ENCODE measurements around the gene CRY2.

Gene CRY2

GRCh38 chr11:45913942-45914635, 66.8 kb downstream of the CRY2 start:
- Histone ChIP-seq H3K9ac (ENCODE audit: low read length) (no peak overlapping the region), H2AFZ (ENCODE audit: insufficient read depth, low read length, poor library complexity) (no peak overlapping the region), H2BK12ac (ENCODE audit: low read length) (no peak overlapping the region), H3K27me3 (ENCODE audit: insufficient read depth, low read length) (no peaks in the 10 kb centered on the region), H3K36me3 (ENCODE audit: control insufficient read depth in 1 of 2, insufficient read depth in 2 of 2, low read length in 2 of 2) (peaks cover 52 to 53% of the 10 kb centered on the region in 2 experiments), H3K79me2 (ENCODE audit: control insufficient read depth, insufficient read depth, low read length, poor library complexity) (no peaks in the 10 kb centered on the region), H3K18ac (ENCODE audit: low read length) (no peak overlapping the region), H4K8ac (ENCODE audit: low read depth, low read length) (no peak overlapping the region), H3K4me3 (ENCODE audit: low read depth, low read length) (no peak overlapping the region), H3K23ac (ENCODE audit: low read length) (no peak overlapping the region), H3K79me1 (ENCODE audit: low read length) (peaks cover 10% of the 10 kb centered on the region), H3K27ac (ENCODE audit: low read depth, low read length) (no peak overlapping the region), H4K91ac (ENCODE audit: low read depth, low read length) (no peak overlapping the region), H2BK120ac (ENCODE audit: insufficient read depth, low read length, poor library complexity) (no peak overlapping the region), H3K4ac (ENCODE audit: low read depth, low read length) (no peak overlapping the region), H4K12ac (ENCODE audit: low read depth, low read length) (no peak overlapping the region), H3K4me1 (ENCODE audit: control insufficient read depth in 1 of 2, insufficient read depth in 2 of 2, low read length in 2 of 2) (peaks cover 3 to 7% of the 10 kb centered on the region in 2 experiments), H3K14ac (ENCODE audit: low read length) (no peak overlapping the region), H2AK5ac (ENCODE audit: low read length) (no peak overlapping the region), H3K4me2 (ENCODE audit: low read length) (no peak overlapping the region), H2BK5ac (ENCODE audit: low read depth, low read length, poor library complexity) (no peak overlapping the region), H3K9me3 (ENCODE audit: insufficient read depth, low read depth, low read length) (peaks cover 1% of the 10 kb centered on the region)
- no peak for DNase-seq
- WGBS (ENCODE audit: extremely low coverage, insufficient coverage, insufficient read length): no CpG with 5 or more reads among the region's 22 CpGs

GRCh38 chr11:45915446-45915845, 68.2 kb downstream of the CRY2 start:
- H2BK120ac ChIP-seq (ENCODE audit: insufficient read depth, low read length, poor library complexity): no peak overlapping the region
- H3K9ac ChIP-seq (ENCODE audit: low read length): no peak overlapping the region
- H2BK5ac ChIP-seq (ENCODE audit: low read depth, low read length, poor library complexity): no peak overlapping the region
- no peak for DNase-seq
- no peak overlapping the region for H3K4ac ChIP-seq (ENCODE audit: low read depth, low read length)
- peaks cover 39 to 41% of the 10 kb centered on the region in 2 experiments for H3K36me3 ChIP-seq (ENCODE audit: control insufficient read depth in 1 of 2, insufficient read depth in 2 of 2, low read length in 2 of 2)
- no peak overlapping the region for H2AK5ac ChIP-seq (ENCODE audit: low read length)
- H4K91ac ChIP-seq (ENCODE audit: low read depth, low read length): no peak overlapping the region
- H4K8ac ChIP-seq (ENCODE audit: low read depth, low read length): no peak overlapping the region
- H3K27me3 ChIP-seq (ENCODE audit: insufficient read depth, low read length): no peaks in the 10 kb centered on the region
- H3K79me1 ChIP-seq (ENCODE audit: low read length): peaks cover 10% of the 10 kb centered on the region
- H3K4me3 ChIP-seq (ENCODE audit: low read depth, low read length): no peak overlapping the region
- no peak overlapping the region for H3K23ac ChIP-seq (ENCODE audit: low read length)
- no CpG with 5 or more reads among the region's 13 CpGs for WGBS (ENCODE audit: extremely low coverage, insufficient coverage, insufficient read length)
- H3K18ac ChIP-seq (ENCODE audit: low read length): no peak overlapping the region
- H3K79me2 ChIP-seq (ENCODE audit: control insufficient read depth, insufficient read depth, low read length, poor library complexity): no peaks in the 10 kb centered on the region
- no peak overlapping the region for H3K14ac ChIP-seq (ENCODE audit: low read length)
- peaks cover 1% of the 10 kb centered on the region for H3K9me3 ChIP-seq (ENCODE audit: insufficient read depth, low read depth, low read length)
- no peak overlapping the region for H3K4me2 ChIP-seq (ENCODE audit: low read length)
- no peak overlapping the region for H2BK12ac ChIP-seq (ENCODE audit: low read length)
- no peak overlapping the region for H3K27ac ChIP-seq (ENCODE audit: low read depth, low read length)
- H4K12ac ChIP-seq (ENCODE audit: low read depth, low read length): no peak overlapping the region
- H2AFZ ChIP-seq (ENCODE audit: insufficient read depth, low read length, poor library complexity): no peak overlapping the region
- H3K4me1 ChIP-seq (ENCODE audit: control insufficient read depth in 1 of 2, insufficient read depth in 2 of 2, low read length in 2 of 2): peaks cover 3 to 7% of the 10 kb centered on the region in 2 experiments

DNA sequence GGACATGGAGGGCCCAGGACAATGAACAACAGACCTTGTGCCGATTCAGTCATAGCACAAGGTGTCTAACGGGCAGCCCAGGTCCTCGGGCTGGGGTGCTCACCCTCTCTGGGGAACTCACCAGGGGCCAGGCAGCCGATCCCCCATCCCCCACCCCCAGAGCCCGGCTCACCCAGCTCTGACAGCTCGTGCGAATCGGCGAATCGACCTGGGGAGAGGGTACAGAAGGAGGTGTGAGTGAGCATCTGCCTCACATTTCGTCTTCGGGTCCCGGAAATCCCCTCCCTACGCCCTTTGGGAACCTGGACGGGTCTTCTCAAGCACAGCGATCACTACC, 70.0 kb downstream of the CRY2 start:
- no peak overlapping the region for H2AK5ac ChIP-seq (ENCODE audit: low read length)
- H2AFZ ChIP-seq (ENCODE audit: insufficient read depth, low read length, poor library complexity): peak overlapping the region; percentile 4
- peak overlapping the region; percentile 64 for H3K27ac ChIP-seq (ENCODE audit: low read depth, low read length)
- peak overlapping the region; percentile 97 for H3K4me2 ChIP-seq (ENCODE audit: low read length)
- peak overlapping the region; percentile 52 for H4K91ac ChIP-seq (ENCODE audit: low read depth, low read length)
- no peaks in the 10 kb centered on the region for H3K9me3 ChIP-seq (ENCODE audit: insufficient read depth, low read depth, low read length)
- peak overlapping the region; percentile 92 for H3K4me3 ChIP-seq (ENCODE audit: low read depth, low read length)
- H3K18ac ChIP-seq (ENCODE audit: low read length): peak overlapping the region; percentile 48
- peak overlapping the region; percentile 13 for H2BK120ac ChIP-seq (ENCODE audit: insufficient read depth, low read length, poor library complexity)
- no peak for DNase-seq
- no peak overlapping the region for H2BK12ac ChIP-seq (ENCODE audit: low read length)
- H3K79me2 ChIP-seq (ENCODE audit: control insufficient read depth, insufficient read depth, low read length, poor library complexity): no peaks in the 10 kb centered on the region
- peak overlapping the region; percentile 89 for H4K8ac ChIP-seq (ENCODE audit: low read depth, low read length)
- peak overlapping the region; percentile 73 for H3K9ac ChIP-seq (ENCODE audit: low read length)
- H2BK5ac ChIP-seq (ENCODE audit: low read depth, low read length, poor library complexity): peak overlapping the region; percentile 23
- H3K4me1 ChIP-seq (ENCODE audit: control insufficient read depth in 1 of 2, insufficient read depth in 2 of 2, low read length in 2 of 2): peaks cover 8 to 15% of the 10 kb centered on the region in 2 experiments
- peaks cover 28% of the 10 kb centered on the region in 2 experiments for H3K36me3 ChIP-seq (ENCODE audit: control insufficient read depth in 1 of 2, insufficient read depth in 2 of 2, low read length in 2 of 2)
- H3K27me3 ChIP-seq (ENCODE audit: insufficient read depth, low read length): peaks cover 8% of the 10 kb centered on the region
- peak overlapping the region; percentile 49 for H3K4ac ChIP-seq (ENCODE audit: low read depth, low read length)
- no peak overlapping the region for H3K23ac ChIP-seq (ENCODE audit: low read length)
- H4K12ac ChIP-seq (ENCODE audit: low read depth, low read length): peak overlapping the region; percentile 79
- H3K14ac ChIP-seq (ENCODE audit: low read length): peak overlapping the region; percentile 48
- no CpG with 5 or more reads among the region's 16 CpGs for WGBS (ENCODE audit: extremely low coverage, insufficient coverage, insufficient read length)
- H3K79me1 ChIP-seq (ENCODE audit: low read length): peaks cover 10% of the 10 kb centered on the region

GRCh38 chr11:45917623-45918330, 70.5 kb downstream of the CRY2 start, which contains the start of gene PEX16:
TSS of gene PEX16 (minus strand) at chr11:45917877. CDS start at chr11:45917811, 66 bp downstream.
- Histone ChIP-seq H3K27me3 (ENCODE audit: insufficient read depth, low read length) (peaks cover 14% of the 10 kb centered on the region), H4K8ac (ENCODE audit: low read depth, low read length) (peak within 1 kb of the TSS; percentile 89), H3K9ac (ENCODE audit: low read length) (peak within 1 kb of the TSS; percentile 73), H3K4ac (ENCODE audit: low read depth, low read length) (peak within 1 kb of the TSS; percentile 49), H4K12ac (ENCODE audit: low read depth, low read length) (peak within 1 kb of the TSS; percentile 79), H3K18ac (ENCODE audit: low read length) (peak within 1 kb of the TSS; percentile 48), H3K79me2 (ENCODE audit: control insufficient read depth, insufficient read depth, low read length, poor library complexity) (no peaks in the 10 kb centered on the region), H3K4me3 (ENCODE audit: low read depth, low read length) (peak within 1 kb of the TSS; percentile 92), H3K23ac (ENCODE audit: low read length) (no peak within 1 kb of the TSS), H2BK120ac (ENCODE audit: insufficient read depth, low read length, poor library complexity) (peak within 1 kb of the TSS; percentile 13), H4K91ac (ENCODE audit: low read depth, low read length) (peak within 1 kb of the TSS; percentile 52), H2AFZ (ENCODE audit: insufficient read depth, low read length, poor library complexity) (peak within 1 kb of the TSS; percentile 86), H3K14ac (ENCODE audit: low read length) (peak within 1 kb of the TSS; percentile 48), H3K4me2 (ENCODE audit: low read length) (peak within 1 kb of the TSS; percentile 97), H2AK5ac (ENCODE audit: low read length) (no peak within 1 kb of the TSS), H2BK5ac (ENCODE audit: low read depth, low read length, poor library complexity) (peak within 1 kb of the TSS; percentile 23), H3K4me1 (ENCODE audit: control insufficient read depth in 1 of 2, insufficient read depth in 2 of 2, low read length in 2 of 2) (peaks cover 11 to 20% of the 10 kb centered on the region in 2 experiments), H3K79me1 (ENCODE audit: low read length) (peaks cover 10% of the 10 kb centered on the region), H2BK12ac (ENCODE audit: low read length) (no peak within 1 kb of the TSS), H3K9me3 (ENCODE audit: insufficient read depth, low read depth, low read length) (no peaks in the 10 kb centered on the region), H3K27ac (ENCODE audit: low read depth, low read length) (peak within 1 kb of the TSS; percentile 64), H3K36me3 (ENCODE audit: control insufficient read depth in 1 of 2, insufficient read depth in 2 of 2, low read length in 2 of 2) (peaks cover 28% of the 10 kb centered on the region in 2 experiments)
- peak; percentile 97 to 98 for DNase-seq
- WGBS (ENCODE audit: extremely low coverage, insufficient coverage, insufficient read length): no CpG with 5 or more reads among the region's 45 CpGs
